ENCODE measurements around the gene TPCN1.
A peak's percentile ranks its signal among the peaks of the same experiment; 100 is the strongest.

TPCN1 gene

DNA sequence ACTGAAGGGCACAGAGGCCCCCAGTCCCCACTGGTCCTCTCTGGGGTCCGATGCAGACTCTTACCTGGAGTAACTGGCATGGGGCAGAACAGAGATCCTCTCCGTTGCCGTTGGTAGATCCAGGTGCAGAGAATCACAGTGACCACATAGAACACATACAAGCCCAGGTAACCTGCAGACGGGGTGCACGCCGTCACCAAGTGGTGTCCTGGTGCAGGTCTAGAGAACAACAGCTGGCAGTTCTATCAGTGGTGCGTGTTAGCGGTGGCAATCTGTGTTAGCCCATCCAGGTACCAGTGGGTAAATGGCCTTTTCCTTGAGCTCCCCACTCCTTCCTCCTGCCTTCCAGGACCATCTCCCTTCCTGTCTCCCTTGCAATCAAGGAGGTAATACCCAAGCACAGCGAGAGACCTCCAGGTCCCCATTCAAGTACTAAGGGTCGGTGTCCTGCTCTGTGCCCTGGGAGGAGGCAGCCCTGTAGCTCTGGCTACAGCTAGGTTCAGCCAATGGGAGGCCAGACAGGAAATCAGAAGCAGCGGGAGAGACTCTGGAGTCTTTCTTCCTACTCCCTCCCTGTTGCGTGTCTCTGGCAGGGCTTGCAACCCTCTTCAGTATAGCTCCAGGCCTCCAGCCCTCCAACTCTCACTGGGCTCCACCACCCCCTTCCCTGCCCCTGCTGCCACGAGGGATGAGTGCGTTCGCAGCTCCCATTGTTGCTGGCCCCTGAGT is 97.8 kb downstream of the TPCN1 start:
- Histone ChIP-seq H3K4me3 (no peak overlapping the region), H3K27ac (no peak overlapping the region)

DNA sequence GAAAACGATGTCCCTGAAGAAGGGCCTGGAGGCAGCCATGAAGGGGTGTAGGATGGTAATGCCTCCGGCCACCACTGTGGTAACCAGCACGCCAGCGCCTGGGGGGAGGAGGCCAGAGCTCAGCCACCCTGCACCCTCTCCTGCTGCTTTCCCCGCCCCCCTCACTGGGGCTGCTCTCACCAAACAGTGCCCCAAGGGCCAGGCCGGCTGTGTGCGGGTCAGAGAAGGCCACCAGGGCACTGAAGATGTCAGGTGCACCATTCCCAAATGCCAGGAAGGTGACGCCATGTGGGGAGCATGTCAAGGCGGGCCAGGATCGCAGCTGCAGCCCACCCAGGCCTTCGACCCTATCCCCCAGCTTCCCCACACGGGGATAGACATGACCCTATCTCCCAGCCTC is 99.1 kb downstream of the TPCN1 start:
- Histone ChIP-seq H3K4me3 (no peak overlapping the region), H3K27ac (no peak overlapping the region)

DNA sequence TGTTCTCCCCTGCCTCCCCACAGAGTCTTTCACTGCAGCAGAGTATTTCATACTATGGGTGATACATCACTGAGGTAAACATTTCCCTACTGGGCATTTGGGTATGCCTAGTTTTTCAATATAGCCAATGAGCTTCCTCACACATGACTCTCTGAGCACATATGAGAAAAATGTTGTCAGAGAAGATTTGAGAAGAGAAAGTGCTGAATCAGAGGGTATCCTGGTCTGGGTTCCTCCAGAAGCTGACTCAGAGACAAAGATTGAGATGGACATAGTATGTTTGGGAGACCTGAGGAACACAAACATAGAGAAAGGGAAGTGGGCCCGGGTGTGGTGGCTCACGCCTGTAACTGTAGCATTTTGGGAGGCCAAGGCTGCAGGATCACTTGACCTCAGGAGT is 101.1 kb downstream of the TPCN1 start:
- H3K4me3 ChIP-seq, result no peak overlapping the region
- H3K27ac ChIP-seq, result no peak overlapping the region

DNA sequence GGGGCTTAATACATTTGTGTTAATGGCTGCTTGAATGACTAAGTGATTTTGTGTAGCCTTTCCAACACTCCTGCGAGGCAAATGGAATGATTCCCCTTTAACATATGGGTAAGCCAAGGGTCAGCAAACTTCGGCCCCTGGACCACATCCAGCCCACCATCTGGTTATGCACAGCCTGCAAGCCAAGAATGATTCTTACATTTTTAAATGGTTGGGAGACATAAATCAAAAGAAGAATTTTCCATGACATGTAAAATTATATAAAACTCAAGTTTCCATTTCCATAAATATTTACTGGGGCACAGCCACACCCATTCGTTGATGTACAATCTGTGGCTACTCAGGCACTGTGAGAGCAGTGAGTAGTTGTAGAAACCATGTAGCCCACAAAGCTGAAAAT is 104.7 kb downstream of the TPCN1 start:
- H3K4me3 ChIP-seq, result no peak overlapping the region
- H3K27ac ChIP-seq, result peak overlapping the region in 5 of 21 experiments; percentile 50 to 82 (median 67)

DNA sequence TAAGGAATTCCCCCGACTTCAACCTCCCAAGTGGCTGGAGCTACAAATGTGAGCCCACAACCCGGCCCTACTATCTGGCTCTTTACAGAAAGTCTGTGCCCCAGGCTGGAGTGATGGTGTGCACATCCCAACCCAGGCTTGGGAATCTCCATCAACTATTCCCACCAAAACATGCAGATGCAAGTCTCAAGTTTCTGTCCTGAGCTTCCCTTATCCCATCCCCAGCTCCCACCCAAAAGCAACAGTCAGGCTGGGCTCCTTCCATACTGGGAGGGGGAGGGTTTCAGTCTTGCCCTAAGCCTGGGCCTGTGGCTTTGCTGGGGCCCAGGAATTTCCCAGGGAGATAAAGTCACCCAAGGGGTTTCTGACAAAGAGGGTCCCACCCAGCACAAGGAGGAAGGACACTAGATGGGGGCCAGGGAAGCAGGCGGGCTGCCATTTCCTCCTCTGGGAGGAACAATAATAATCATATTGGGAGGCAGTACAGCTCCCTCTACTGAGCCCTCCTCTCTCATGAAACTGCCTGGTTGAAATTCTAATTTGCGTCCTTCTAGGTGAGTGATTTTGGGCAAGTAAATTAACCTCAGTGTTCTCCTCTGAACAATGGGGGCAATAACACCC is 105.6 kb downstream of the TPCN1 start:
- H3K27ac ChIP-seq, result peak overlapping the region in 10 of 21 experiments; percentile 17 to 82 (median 54)

DNA sequence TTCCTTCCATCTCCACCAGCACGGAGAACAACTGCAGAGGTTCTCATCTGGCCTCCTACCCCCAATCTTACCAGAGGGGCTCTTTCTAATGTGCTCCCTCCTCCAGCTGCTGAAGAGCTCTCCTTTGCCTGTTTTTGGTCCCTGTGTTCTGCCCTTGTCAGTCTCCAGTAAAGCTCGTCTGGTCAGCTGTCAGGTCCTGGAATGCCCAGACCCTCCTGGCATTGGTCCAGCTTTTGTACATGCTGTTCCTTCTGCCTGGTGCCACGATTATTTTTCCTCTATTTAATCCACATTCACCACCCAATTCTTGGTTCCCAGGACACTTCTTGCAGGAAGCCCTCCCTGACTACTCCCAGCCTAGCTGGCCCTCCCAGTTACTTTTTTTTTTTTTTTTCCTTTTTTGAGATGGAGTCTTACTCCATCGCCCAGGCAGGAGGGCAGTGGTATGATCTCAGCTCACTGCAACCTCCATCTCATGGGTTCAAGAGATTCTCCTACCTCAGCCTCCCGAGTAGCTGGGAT is 107.2 kb downstream of the TPCN1 start:
- Histone ChIP-seq H3K27ac (no peak overlapping the region), H3K4me3 (no peak overlapping the region)

More for the DNA sequence above, 105.6 kb downstream of the TPCN1 start:
- H3K4me3 ChIP-seq, result no peak overlapping the region

DNA sequence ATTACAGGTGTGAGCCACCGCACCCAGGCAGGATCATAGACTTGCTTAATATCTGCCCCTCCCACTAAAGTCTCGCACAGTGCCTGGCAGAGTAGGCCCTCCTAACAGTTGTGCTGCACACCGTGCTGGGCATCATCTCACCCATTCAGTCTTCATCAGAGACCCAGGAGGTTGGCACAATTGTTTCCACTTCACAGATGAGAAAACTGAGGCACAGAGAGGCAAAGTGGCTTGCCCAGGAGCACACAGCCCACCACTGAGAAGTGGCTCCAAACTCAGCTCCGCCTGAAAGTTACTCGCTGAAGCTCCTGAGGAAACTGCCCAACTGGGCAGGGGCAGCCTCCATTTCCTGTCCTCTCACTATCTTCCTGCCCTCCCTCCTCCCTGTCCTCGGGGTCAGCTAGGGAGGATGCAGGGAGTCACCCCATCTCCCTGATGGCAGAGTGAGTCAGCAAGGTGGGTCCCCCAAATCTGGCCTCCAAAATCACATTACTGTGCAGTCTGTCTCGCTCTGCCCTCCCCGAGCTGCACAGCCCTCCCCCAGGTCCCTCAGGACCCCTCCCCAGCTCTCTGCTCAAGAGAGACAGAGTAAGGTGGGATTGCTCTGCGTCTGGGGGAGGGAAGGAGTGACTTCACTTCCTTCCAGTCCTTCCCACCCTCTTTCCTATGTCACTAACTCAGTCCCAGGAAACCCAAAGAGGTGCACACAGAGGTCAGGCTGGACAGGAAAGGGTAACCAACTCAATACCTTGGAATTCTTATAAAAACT is 107.9 kb downstream of the TPCN1 start:
- Histone ChIP-seq H3K27ac (peak overlapping the region in 2 of 21 experiments; percentile 16 to 31), H3K4me3 (no peak overlapping the region)

DNA sequence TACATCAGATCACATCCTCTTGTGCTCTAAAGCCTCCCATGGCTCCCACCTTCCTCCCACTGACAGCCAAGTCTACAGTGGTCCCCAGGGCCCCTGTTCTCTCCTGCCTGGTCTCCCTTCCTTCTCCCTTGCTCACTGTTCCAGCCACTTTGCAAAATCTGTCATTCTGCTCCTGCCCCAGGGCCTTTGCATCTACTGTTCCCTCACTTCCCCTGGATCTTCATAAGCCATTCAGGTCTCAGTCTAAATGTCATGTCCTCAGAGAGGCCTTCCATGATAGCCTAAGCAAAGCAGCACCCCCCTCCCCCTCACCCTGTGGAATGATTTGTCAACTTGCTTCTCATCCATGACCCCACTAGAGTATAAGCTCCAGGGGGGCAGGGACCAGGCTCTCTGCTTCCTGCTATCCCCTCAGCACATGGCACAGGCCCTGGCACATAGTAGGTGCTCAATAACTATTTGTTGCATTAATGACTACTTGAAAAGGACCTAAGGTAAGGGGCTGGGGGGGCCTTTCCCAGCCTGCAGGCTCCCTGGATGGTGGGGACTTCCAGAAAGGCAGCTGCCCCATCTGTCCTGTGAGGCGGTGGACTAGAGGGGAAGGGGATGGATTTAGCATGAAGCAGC is 108.6 kb downstream of the TPCN1 start:
- H3K4me3 ChIP-seq, result no peak overlapping the region
- H3K27ac ChIP-seq, result peak overlapping the region in 1 of 21 experiments; percentile 16

DNA sequence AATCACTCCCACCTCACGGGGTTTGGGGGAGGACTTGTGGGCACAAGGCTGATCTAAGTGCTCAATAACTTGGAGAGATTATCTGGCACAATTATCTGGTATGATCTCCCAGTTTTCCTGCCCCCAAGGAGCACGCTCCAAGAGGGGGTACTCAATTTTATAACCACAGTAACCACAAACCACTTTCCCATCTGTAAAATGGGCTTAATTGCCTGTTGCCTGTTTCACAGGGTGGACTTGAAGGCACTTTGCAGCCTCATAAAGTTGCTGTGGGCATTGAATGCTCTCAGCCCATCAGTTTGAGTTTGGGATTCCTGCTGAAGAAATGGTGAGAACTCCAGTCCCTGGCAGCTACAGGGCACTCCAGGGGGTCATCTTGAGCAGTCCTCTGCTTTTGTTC is 109.2 kb downstream of the TPCN1 start:
- Histone ChIP-seq H3K27ac (no peak overlapping the region), H3K4me3 (no peak overlapping the region)

DNA sequence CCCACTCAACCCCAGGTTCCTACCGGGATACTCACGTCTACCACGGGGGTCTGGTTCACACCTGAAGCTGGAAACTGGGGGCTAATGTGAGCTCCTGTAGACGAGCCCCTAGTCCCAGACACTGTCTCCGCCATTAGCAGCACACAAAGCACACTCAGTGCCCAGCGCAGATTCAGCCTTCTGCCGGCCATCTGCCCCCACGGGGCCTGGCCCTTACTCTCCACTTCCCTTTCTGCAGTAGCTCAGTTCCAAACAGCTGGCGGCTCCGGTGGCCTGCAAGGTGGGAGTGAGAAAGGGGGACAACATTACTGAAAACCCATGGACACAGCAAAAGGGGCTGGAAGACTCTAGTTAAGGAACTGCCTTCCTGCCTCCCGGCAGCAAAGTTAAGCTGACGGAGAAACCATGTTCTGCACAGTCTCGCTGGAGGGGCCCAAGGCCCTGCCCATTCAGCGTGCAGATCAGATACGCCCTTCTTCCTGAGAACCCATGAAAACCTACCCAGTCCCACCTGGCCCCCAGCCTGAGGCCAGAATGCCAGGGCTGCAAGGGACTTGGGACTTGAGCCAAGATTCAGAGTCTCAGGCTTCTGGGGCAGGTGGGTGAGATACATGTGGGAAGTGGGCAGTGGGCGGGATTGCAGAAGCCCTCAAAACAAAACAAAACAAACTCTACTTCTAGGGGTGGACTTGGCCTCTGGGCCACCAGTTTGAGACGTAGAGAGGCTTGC is 111.6 kb downstream of the TPCN1 start:
- peak overlapping the region in 2 of 21 experiments; percentile 26 to 87 for H3K27ac ChIP-seq
- peak overlapping the region in 3 of 7 experiments; percentile 3 to 76 (median 76) for H3K4me3 ChIP-seq

DNA sequence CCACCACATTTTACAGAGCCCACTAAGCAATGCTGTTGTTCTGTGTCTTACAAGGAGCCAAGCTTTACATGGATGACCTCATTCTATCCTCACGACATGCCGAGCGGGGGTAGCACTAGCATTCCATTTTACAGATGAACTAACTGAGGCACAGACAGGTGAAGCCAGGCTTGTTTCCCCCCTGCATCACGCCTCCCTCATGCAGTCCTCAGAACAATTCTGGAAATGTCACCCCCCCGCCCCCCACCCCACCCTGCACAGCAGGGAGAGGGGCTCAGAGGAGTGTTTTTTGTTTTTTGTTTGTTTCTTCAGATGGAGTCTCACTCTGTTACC is 112.1 kb downstream of the TPCN1 start:
- peak overlapping the region in 6 of 7 experiments; percentile 3 to 94 (median 76) for H3K4me3 ChIP-seq
- H3K27ac ChIP-seq, result peak overlapping the region in 5 of 21 experiments; percentile 78 to 91 (median 87)

DNA sequence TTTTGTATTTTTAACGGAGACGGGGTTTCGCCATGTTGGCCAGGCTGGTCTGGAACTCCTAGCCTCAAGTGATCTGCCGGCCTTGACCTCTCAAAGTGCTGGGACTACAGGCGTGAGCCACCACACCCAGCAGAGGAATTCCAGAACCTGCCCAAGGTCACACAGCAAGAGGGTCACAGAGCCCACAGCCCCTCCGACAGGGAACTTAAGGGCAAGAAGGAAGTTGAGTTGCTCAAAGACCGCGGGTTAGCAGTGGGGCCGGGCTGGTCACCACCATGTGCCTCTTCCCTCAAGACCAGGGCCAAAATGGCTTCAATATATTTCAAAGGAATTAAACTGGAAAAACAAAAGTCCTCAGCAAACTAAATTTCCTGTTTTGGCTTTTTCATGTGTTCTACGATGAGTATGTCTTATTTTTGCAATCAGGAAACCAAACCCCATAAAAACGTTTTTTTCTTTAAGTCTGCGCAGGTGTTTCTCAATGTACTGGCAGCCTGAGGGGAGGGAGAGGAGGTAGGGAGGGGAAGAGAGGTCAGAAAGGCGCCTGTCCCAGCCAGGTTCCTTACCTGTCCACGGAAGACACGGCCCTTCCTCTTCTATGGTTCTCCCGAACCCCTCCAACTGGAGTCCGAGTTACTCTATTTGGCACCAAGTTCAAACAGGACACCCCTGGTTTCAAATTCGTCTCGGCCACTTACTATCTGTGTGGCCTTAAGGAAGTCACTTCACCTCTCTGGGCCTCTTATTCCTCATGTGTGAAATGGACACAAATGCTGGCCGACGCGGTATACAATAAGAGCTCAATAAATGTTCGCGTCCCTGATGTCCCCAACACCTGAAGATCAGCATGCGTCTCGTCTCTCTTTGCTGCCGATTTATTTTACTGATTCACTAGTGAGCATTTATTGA is 112.9 kb downstream of the TPCN1 start:
- Histone ChIP-seq H3K27ac (peak overlapping the region in 20 of 21 experiments; percentile 66 to 92 (median 86)), H3K4me3 (peak overlapping the region; percentile 48 to 94 (median 76))

DNA sequence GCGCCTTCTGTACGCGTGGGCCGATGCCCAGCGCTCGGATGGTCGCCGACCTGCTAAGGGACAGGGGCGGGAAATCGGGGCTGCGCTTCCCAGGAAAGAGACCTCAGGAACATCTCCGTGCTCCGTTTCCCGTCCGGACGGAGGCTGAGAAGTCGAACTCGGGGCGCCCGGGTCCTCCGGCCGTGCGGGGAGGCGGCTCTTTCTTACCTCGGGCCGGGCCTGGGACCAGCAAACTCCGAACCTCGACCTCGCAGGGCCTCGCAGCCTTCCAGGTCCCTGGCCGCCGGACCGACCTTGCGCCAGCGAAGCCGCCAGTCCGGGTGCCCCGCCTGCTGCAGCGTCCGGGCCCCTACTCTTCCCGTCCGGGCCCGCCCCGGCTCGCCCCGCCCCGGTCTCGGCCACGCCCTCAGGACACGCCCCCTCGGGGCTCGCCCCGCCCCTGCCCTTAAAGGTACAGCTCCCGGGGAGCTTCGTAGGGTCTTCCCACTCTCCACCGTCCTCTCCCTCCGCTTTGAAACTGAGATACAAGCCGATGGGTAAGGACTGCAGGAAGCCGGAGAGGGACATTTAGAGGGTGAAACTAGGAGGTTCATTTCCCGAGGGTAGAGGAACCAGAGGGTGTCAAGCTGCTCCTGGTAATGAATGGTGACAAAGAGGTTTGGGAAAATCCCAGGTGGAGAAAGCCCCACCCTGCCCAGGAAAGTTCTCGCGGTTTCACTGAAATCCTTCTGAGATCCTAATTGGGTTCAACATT is 113.7 kb downstream of the TPCN1 start, which contains the start of gene SLC8B1:
Gene SLC8B1 (minus strand): TSS at position 324 of the 754 bp plus-strand sequence. CDS start 2,231 bp downstream, outside the sequence.
- Histone ChIP-seq H3K27ac (peak within 1 kb of the TSS in 20 of 21 experiments; percentile 66 to 92 (median 86)), H3K4me3 (peak within 1 kb of the TSS; percentile 48 to 94 (median 76))

DNA sequence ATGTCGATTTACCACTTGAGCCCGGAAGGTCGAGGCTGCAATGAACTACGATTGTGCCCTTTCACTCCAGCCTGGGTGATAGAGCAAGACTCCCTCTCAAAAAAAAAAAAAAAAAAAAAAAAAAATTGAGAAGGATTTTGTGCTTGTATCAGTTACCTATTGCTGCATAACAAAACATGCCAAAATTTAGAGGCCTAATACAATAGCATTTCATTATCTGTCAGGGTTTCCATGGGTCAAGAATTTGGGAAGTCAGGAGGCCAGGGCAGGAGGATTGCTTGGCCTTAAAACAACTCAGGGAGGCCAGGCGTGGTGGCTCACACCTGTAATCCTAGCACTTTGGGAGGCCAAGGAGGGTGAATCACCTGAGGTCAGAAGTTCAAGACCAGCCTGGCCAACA is 118.3 kb downstream of the TPCN1 start:
- H3K27ac ChIP-seq, result no peak overlapping the region
- no peak overlapping the region for H3K4me3 ChIP-seq

DNA sequence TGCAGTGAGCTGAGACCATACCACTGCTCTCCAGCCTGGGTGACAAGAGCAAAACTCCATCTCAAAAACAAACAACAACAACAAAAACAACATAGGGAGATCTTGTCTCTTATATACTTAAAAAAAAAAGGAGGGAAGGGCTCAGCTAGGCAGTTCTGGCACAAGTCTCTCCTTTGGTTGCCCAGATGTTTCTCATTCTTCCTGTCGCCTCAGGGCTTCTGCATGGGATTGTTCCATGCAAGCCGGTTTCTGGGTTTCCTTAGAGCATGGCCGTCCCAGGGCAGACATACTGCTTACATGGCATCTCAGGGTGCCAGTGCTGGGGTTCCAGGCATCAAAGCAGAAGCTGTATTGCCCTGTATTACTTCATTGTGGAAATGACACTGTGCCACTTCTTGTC is 118.8 kb downstream of the TPCN1 start:
- no peak overlapping the region for H3K27ac ChIP-seq

DNA sequence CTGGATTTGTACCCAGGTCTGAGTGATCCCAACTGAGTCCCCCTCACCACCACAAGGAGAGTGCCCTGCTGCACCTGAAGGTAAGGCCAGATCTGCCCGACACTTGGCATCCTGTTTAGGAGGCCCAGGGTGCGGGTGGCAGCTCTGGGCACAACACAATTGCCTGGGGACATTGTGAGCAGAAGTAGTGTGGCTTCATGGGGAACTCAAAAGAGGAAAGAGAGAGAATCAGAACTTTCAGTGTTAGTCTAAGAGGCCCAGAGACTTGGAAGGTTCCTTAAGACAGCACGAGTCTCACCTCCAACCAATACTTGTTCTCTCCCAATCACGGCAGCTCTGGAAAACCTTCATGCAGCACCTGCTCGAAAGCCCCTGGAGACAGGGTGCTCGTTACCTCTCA is 120.3 kb downstream of the TPCN1 start:
- Histone ChIP-seq H3K4me3 (no peak overlapping the region), H3K27ac (no peak overlapping the region)

More for the DNA sequence above, 118.8 kb downstream of the TPCN1 start:
- no peak overlapping the region for H3K4me3 ChIP-seq

DNA sequence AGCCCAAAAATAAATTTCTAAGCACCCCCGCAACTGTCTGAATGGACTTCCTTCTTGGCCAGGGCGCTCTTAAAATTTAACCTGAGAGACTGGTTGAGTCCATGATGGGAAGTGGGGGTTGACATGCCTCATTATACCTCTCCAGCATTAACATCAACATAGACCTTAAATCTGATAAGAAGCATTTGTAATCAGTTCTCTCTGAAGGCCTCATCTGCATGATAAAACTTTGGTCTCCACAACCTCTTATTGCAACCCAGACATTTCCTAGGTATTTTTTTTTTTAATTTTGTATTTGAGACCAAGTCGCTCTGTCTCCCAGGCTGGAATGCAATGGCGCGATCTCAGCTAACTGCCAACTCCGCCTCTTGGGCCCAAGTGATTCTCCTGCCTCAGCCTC is 124.1 kb downstream of the TPCN1 start:
- Histone ChIP-seq H3K4me3 (no peak overlapping the region), H3K27ac (no peak overlapping the region)

All from skin epidermis (tissue), 12 donors.